Type B pancreatic cell (in vitro differentiated cells): ENCODE measurements around the gene ZAR1. TPM values are rescaled to one million over a fixed set of nuclear protein-coding genes. Genes with fewer than 3 reads are reported as not detected.

ENCODE experiments used
- DNase-seq: peaks from one replicate; pipeline ENCODE4 v3.0.0; 2021; ENCODE audit warnings: mixed read lengths; ENCODE audit not compliant: unreplicated experiment; ENCODE audit errors: extremely low spot score
- H3K27ac Mint-ChIP-seq: 2 replicates; pipeline ENCODE4 v1.8.0; 2021; ENCODE audit warnings: mild to moderate bottlenecking, mixed read lengths
- H3K27me3 Mint-ChIP-seq: 2 replicates; pipeline ENCODE4 v1.8.0; 2021; ENCODE audit warnings: mixed read lengths
- H3K36me3 Mint-ChIP-seq: 2 replicates; pipeline ENCODE4 v1.8.0; 2021; ENCODE audit warnings: mixed read lengths
- H3K4me1 Mint-ChIP-seq: one replicate; pipeline ENCODE4 v1.8.0; 2021; ENCODE audit warnings: mixed read lengths; ENCODE audit not compliant: unreplicated experiment
- H3K4me3 Mint-ChIP-seq: 2 replicates; pipeline ENCODE4 v1.8.0; 2021; ENCODE audit warnings: mild to moderate bottlenecking, mixed read lengths
- H3K9me3 Mint-ChIP-seq: 2 replicates; pipeline ENCODE4 v1.8.0; 2021; ENCODE audit warnings: mixed read lengths
- total RNA-seq: library from RNA; stranded (reverse); gene quantifications from 2 replicates; pipeline ENCODE4 v1.2.1, GENCODE V29; 2021; ENCODE audit warnings: low replicate concordance
- TF ChIP-seq, protein P1 (sequence below): fragments of 200-600 bp; sonication (generic); conservative IDR thresholded peaks from 2 replicates; pipeline ENCODE4 v1.5.0; 2021; ENCODE audit warnings: antibody characterized with exemption, mild to moderate bottlenecking

The ZAR1 gene
- total RNA-seq, 1 donor from 2014 or later = not detected

GRCh38 chr4:48543796-48544195, 53.7 kb downstream of the ZAR1 start:
- TF ChIP-seq, protein P1, sequence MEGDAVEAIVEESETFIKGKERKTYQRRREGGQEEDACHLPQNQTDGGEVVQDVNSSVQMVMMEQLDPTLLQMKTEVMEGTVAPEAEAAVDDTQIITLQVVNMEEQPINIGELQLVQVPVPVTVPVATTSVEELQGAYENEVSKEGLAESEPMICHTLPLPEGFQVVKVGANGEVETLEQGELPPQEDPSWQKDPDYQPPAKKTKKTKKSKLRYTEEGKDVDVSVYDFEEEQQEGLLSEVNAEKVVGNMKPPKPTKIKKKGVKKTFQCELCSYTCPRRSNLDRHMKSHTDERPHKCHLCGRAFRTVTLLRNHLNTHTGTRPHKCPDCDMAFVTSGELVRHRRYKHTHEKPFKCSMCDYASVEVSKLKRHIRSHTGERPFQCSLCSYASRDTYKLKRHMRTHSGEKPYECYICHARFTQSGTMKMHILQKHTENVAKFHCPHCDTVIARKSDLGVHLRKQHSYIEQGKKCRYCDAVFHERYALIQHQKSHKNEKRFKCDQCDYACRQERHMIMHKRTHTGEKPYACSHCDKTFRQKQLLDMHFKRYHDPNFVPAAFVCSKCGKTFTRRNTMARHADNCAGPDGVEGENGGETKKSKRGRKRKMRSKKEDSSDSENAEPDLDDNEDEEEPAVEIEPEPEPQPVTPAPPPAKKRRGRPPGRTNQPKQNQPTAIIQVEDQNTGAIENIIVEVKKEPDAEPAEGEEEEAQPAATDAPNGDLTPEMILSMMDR = no peak
- no peak for DNase-seq
- Mint-ChIP-seq H3K36me3 (peaks cover 28% of the 10 kb centered on the region), H3K27me3 (no peaks in the 10 kb centered on the region), H3K4me1 (no peaks in the 10 kb centered on the region), H3K27ac (no peak overlapping the region), H3K4me3 (no peak overlapping the region), H3K9me3 (no peaks in the 10 kb centered on the region)

Other genes with a start within 250 kb of the ZAR1 start
- 1.8 and 3.8 TPM in 2 replicates for gene TEC, start 220.4 kb upstream of the ZAR1 start, total RNA-seq
- 55.8 and 68.5 TPM in 2 replicates for gene SLAIN2, start 148.7 kb upstream of the ZAR1 start, total RNA-seq
- 0.99 and 2.8 TPM in 2 replicates for gene SLC10A4, start 6.9 kb upstream of the ZAR1 start, total RNA-seq